PC-3 (cell line): ENCODE results near the gene HIPK3. TPM values are rescaled to one million over a fixed set of nuclear protein-coding genes. Genes with fewer than 3 reads are reported as not detected.
"Not testable (repeated sequence)": the region's sequence is repeated elsewhere in the genome, so short reads cannot be mapped to it uniquely, and the experiment has no call there.

Experiments
- ATAC-seq: fragments of 200-7000 bp; cut with Tn5 transposase; 2 replicates; pipeline ENCODE4 v1.9.1; 2020; ENCODE audit warnings: mild to moderate bottlenecking, moderate library complexity
- BruUV-seq: library from RNA; stranded (reverse); fragments of 400-500 nt; replicated peaks from 2 replicates; lab custom pipeline; 2021; lab: Mats Ljungman, UMichigan
- CTCF ChIA-PET: fragments of 300-600 bp; sonication (Branson Sonifier 250); formaldehyde crosslinking; loops from one replicate; lab custom pipeline; 2022; ENCODE audit warnings: antibody characterized with exemption; lab: Charles Lee
- POLR2A ChIA-PET: fragments of 300-600 bp; sonication (Branson Sonifier 250); formaldehyde crosslinking; loops from one replicate; lab custom pipeline; 2022; ENCODE audit warnings: antibody characterized with exemption; ENCODE audit not compliant: unreplicated experiment; lab: Charles Lee
- DNase-seq: peaks from one replicate; pipeline ENCODE4 v3.0.0-alpha.2; 2015
- H2AFZ ChIP-seq: fragments of 300-600 bp; sonication (generic); 2 replicates; pipeline ENCODE4 v1.6.0; 2016; ENCODE audit warnings: antibody characterized with exemption, low read length
- H3F3A ChIP-seq: fragments of 300-600 bp; sonication (generic); one replicate; pipeline ENCODE4 v1.6.0; 2017; ENCODE audit warnings: antibody characterized with exemption, low read length, control low read depth, mild to moderate bottlenecking; ENCODE audit not compliant: unreplicated experiment
- H3K27ac ChIP-seq: fragments of 300-600 bp; sonication (generic); 2 replicates; pipeline ENCODE4 v1.5.1; 2016; ENCODE audit warnings: mild to moderate bottlenecking, low read length
- H3K27me3 ChIP-seq: fragments of 300-600 bp; sonication (generic); 2 replicates; pipeline ENCODE4 v1.6.1; 2016; ENCODE audit warnings: low read length, mixed read lengths
- H3K36me3 ChIP-seq: fragments of 300-600 bp; sonication (generic); 2 replicates; pipeline ENCODE4 v1.6.1; 2016; ENCODE audit warnings: low read depth, mixed run types, low read length, mixed read lengths
- H3K4me1 ChIP-seq: fragments of 300-600 bp; sonication (generic); 2 replicates; pipeline ENCODE4 v1.5.1; 2016; ENCODE audit warnings: low read length; ENCODE audit not compliant: insufficient read depth
- H3K4me2 ChIP-seq: fragments of 300-600 bp; sonication (generic); 2 replicates; pipeline ENCODE4 v1.6.0; 2016; ENCODE audit warnings: low read length
- H3K4me3 ChIP-seq: fragments of 300-600 bp; sonication (generic); 2 replicates; pipeline ENCODE4 v1.5.1; 2016; ENCODE audit warnings: mild to moderate bottlenecking, low read length, mixed read lengths
- H3K79me2 ChIP-seq: fragments of 300-600 bp; sonication (generic); 2 replicates; pipeline ENCODE4 v1.6.1; 2017; ENCODE audit warnings: low read length, mixed read lengths
- H3K9ac ChIP-seq: fragments of 300-600 bp; sonication (generic); 2 replicates; pipeline ENCODE4 v1.6.0; 2016; ENCODE audit warnings: mild to moderate bottlenecking, low read length
- H3K9me2 ChIP-seq: fragments of 300-600 bp; sonication (generic); replicated peaks from 2 replicates; pipeline ENCODE4 v1.6.1; 2016; ENCODE audit warnings: mixed run types, low read length, mixed read lengths
- H3K9me3 ChIP-seq: fragments of 300-600 bp; sonication (generic); 2 replicates; pipeline ENCODE4 v1.6.1; 2016; ENCODE audit warnings: low read length, mixed read lengths
- H4K20me1 ChIP-seq: fragments of 300-600 bp; sonication (generic); 2 replicates; pipeline ENCODE4 v1.6.1; 2016; ENCODE audit warnings: low read length, mixed read lengths
- CTCF ChIP-seq: fragments of 300-600 bp; sonication (generic); conservative IDR thresholded peaks from 2 replicates; pipeline ENCODE4 v1.5.1; 2017; ENCODE audit warnings: antibody characterized with exemption, low read depth, mild to moderate bottlenecking, low read length
- EZH2 ChIP-seq: fragments of 300-600 bp; sonication (generic); IDR thresholded peaks from one replicate; pipeline ENCODE4 v1.6.1; 2017; ENCODE audit warnings: antibody characterized with exemption, mild to moderate bottlenecking, low read length; ENCODE audit not compliant: unreplicated experiment
- EZH2phosphoT487 ChIP-seq: fragments of 300-600 bp; sonication (generic); IDR thresholded peaks from 2 replicates; pipeline ENCODE4 v1.6.1; 2018; ENCODE audit warnings: mild to moderate bottlenecking, antibody characterized with exemption, low read length, borderline replicate concordance
- intact Hi-C: fragments of 100-400 bp; cut with micrococcal nuclease; formaldehyde crosslinking; loops from 2 replicates; pipeline ENCODE4 v1.9.0; 2023
- total RNA-seq: library from RNA; depleted of rRNA; stranded (reverse); fragments of >200 nt; gene quantifications from 2 replicates; pipeline ENCODE4 v1.2.3, GENCODE V29; 2014

The HIPK3 gene
- total RNA-seq, 1 experiment from 2014 or later, result 19.4 TPM

DNA sequence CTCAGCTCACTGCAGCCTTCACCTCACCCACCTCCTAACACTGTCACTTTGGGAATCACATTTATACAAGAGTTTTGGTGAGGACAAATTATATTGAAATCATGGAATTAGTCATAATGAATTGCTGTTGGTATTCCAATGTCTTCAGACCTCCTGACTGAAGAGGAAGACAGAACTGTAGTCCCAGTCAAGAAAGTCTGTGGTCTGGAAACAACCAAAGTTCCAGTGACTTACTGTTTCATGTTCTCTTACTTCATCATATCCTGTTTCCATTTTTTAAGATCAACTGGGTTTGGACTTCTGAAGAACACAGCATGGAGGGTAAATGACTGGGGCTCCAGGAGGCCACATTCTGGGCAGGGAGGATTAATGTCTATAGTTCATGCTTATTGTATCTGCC, 43.0 kb upstream of the HIPK3 start:
- no peaks in the 10 kb centered on the region for H3K9me3 ChIP-seq
- ATAC-seq, result no peak
- no peak overlapping the region for H3K4me2 ChIP-seq
- H3K27me3 ChIP-seq, result no peaks in the 10 kb centered on the region
- no peaks in the 10 kb centered on the region for H4K20me1 ChIP-seq
- no peak overlapping the region for H2AFZ ChIP-seq
- H3F3A ChIP-seq, result no peaks in the 10 kb centered on the region
- H3K27ac ChIP-seq, result no peak overlapping the region
- H3K4me3 ChIP-seq, result no peak overlapping the region
- H3K9ac ChIP-seq, result no peak overlapping the region
- no peak for DNase-seq
- H3K36me3 ChIP-seq, result no peaks in the 10 kb centered on the region
- no peak for TF ChIP-seq CTCF
- no peak for TF ChIP-seq EZH2
- TF ChIP-seq EZH2phosphoT487, result no peak
- intact Hi-C loops, result no loop called here
- CTCF ChIA-PET, result no interaction called here
- POLR2A ChIA-PET, result no interaction called here
- H3K4me1 ChIP-seq, result no peaks in the 10 kb centered on the region
- H3K79me2 ChIP-seq, result no peaks in the 10 kb centered on the region
- no TSS peak for BruUV-seq
- no peaks in the 10 kb centered on the region for H3K9me2 ChIP-seq

DNA sequence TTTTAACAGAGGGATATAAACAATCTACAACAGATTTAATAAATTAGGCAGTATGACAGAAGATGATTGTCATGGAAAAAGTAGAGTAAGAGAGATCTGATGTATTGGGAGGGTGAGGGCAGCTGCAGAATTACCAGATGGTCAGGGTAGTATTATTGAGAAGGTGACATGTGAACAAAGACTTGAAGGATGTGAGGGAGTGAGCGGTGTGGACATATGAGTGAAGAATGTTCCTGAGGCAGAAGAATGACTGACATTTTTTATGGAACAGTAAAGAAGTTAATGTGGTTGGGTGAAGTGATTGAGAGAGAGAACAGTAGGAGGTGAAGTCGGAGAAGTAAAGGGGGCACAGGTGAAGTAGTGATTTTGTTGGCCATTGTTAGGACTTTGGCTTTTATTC, 42.4 kb upstream of the HIPK3 start:
- H3K9me2 ChIP-seq, result no peaks in the 10 kb centered on the region
- intact Hi-C loops, result no loop called here
- ATAC-seq (no peak), DNase-seq (no peak)
- H3K4me3 ChIP-seq, result no peak overlapping the region
- no peaks in the 10 kb centered on the region for H3K27me3 ChIP-seq
- no peaks in the 10 kb centered on the region for H3K79me2 ChIP-seq
- H3K4me2 ChIP-seq, result no peak overlapping the region
- no peak overlapping the region for H3K9ac ChIP-seq
- POLR2A ChIA-PET, result no interaction called here
- H2AFZ ChIP-seq, result no peak overlapping the region
- no peak for TF ChIP-seq EZH2phosphoT487
- no peak for TF ChIP-seq EZH2
- TF ChIP-seq CTCF, result no peak
- no peaks in the 10 kb centered on the region for H3K4me1 ChIP-seq
- H4K20me1 ChIP-seq, result no peaks in the 10 kb centered on the region
- BruUV-seq, result no TSS peak
- no peaks in the 10 kb centered on the region for H3K9me3 ChIP-seq
- H3F3A ChIP-seq, result no peaks in the 10 kb centered on the region
- CTCF ChIA-PET, result no interaction called here
- no peaks in the 10 kb centered on the region for H3K36me3 ChIP-seq
- no peak overlapping the region for H3K27ac ChIP-seq

DNA sequence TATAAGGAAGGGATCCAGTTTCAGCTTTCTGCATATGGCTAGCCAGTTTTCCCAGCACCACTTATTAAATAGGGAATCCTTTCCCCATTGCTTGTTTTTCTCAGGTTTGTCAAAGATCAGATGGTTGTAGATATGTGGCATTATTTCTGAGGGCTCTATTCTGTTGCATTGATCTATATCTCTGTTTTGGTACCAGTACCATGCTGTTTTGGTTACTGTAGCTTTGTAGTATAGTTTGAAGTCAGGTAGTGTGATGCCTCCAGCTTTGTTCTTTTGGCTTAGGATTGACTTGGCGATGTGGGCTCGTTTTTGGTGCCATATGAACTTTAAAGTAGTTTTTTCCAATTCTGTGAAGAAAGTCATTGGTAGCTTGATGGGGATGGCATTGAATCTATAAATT, 40.5 kb upstream of the HIPK3 start:
- H3K9ac ChIP-seq, H3K36me3 ChIP-seq, H3K27ac ChIP-seq, intact Hi-C loops, H3K4me1 ChIP-seq, H3K9me3 ChIP-seq, POLR2A ChIA-PET, H2AFZ ChIP-seq, H3F3A ChIP-seq, H3K4me3 ChIP-seq, ATAC-seq, DNase-seq, H3K9me2 ChIP-seq, CTCF ChIA-PET, BruUV-seq, H4K20me1 ChIP-seq, H3K4me2 ChIP-seq, H3K27me3 ChIP-seq, H3K79me2 ChIP-seq: not testable (repeated sequence)
